ENCODE measurements around the gene RND3.

DNA sequence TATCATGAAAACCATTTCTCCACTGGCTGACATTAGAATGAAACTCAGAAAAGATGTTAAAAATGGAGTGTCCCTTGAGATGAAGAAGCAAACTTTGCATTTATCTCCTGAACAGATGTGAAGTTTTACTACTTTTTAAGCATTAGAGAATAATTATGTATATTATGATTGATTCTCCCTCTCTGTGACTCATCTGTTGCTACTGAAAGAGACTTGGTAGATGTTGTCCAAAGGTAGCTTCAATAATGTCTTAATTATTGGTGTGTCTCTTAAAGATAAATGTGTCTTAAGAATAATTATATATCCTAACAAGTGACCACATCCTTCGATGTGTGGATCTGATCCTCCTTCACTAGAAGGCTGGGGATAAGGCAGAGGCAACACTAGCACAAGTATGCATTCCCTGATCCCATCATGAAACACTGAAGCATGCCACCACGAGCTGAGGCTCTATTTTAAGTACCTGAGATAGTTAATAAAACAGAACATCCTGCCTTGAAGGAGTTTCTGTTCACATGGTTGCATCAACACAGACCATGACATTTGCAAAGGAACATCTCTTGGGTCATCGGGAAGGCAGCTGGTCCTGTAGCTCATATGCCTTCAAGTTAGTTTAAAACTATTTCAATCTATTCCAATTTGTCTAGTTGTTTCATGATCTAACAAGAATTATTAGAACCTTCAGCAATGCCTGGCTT lies 15.5 kb downstream of the RND3 start:
- TF ChIP-seq FOXK2 (IDR thresholded peaks at IDR 0.05), result no peak
- TF ChIP-seq ELF4 (IDR thresholded peaks at IDR 0.05), result no peak
- TF ChIP-seq HDGF (IDR thresholded peaks at IDR 0.05; ENCODE audit: borderline replicate concordance), result no peak
- no peak for TF ChIP-seq SP1 (IDR thresholded peaks at IDR 0.05)
- no peak for TF ChIP-seq FOXM1 (IDR thresholded peaks at IDR 0.05; ENCODE audit: borderline replicate concordance)
- no peak for TF ChIP-seq BHLHE40 (IDR thresholded peaks at IDR 0.05; ENCODE audit: borderline replicate concordance)
- TF ChIP-seq CTBP1 (IDR thresholded peaks at IDR 0.05; ENCODE audit: borderline replicate concordance), result no peak
- no peak for TF ChIP-seq SUZ12 (IDR thresholded peaks at IDR 0.05)
- TF ChIP-seq NFRKB (IDR thresholded peaks at IDR 0.05), result no peak
- no peak for TF ChIP-seq LEF1 (IDR thresholded peaks at IDR 0.05; ENCODE audit: borderline replicate concordance)
- no peak for TF ChIP-seq FOXA1 (IDR thresholded peaks at IDR 0.05)
